Measurements from ENCODE around the gene MAS1.

DNA sequence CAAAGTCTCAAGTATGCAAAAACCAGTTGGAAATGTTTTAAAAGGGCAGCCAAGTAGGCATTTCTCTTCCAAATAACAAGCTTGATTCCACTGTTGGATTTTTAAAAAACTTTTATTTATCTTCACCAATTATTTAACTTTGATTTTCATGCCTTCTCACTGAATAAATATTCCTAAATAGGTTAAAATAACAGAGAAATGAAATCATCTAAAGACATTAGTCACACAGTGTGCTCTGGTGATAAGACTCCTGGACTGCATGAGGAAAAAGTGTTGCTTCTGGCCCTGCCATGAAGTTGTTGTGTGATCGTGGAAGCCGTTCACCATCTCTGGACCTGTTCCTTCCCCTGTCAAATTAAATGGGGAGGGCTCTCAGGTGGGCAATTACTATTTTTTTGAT is 44.3 kb downstream of the MAS1 start:
- TF ChIP-seq TAF1 (IDR thresholded peaks at IDR 0.05; ENCODE audit: low read depth, low read length) (no peak), POLR2AphosphoS5 (IDR thresholded peaks at IDR 0.05; ENCODE audit: low read depth, low read length) (no peak), SPI1 (IDR thresholded peaks at IDR 0.05; ENCODE audit: low read depth, low read length) (no peak), POLR2A (IDR thresholded peaks at IDR 0.05; ENCODE audit: low read depth, low read length) (no peak), PAX5 (IDR thresholded peaks at IDR 0.05; ENCODE audit: insufficient read depth, low read length, severe bottlenecking) (no peak)

All from GM12891 (cell line).